ENCODE results near the gene COQ8A.

The COQ8A gene

DNA sequence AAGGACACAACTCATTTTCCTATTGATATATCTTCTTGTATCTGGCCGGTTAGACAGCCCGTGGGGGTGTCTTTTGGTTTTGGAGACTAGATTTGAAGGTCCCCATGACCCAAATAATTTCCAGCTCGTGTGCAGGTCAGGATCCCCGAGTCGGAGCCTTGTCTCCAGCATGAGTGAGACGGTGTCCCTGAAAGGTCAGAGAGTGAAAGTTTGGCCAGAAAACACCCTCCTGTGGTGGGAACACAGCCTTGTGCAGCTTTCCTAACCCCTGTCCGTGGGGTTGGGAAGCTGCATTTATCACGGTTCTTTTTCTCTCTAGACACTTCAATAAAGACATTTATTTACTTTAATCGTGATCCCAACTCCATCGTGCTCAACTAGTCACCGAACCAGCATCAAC, 17.6 kb downstream of the COQ8A start:
- Histone ChIP-seq H3K36me3 (ENCODE audit: control insufficient read depth in 1 of 2, insufficient read depth in 2 of 2, low read length in 2 of 2) (no peaks in the 10 kb centered on the region), H3K27me3 (ENCODE audit: insufficient read depth, low read length) (no peaks in the 10 kb centered on the region), H4K91ac (ENCODE audit: low read depth, low read length) (no peak overlapping the region), H4K8ac (ENCODE audit: low read depth, low read length) (no peak overlapping the region), H3K9me3 (ENCODE audit: insufficient read depth, low read depth, low read length) (peaks cover 14% of the 10 kb centered on the region), H2BK5ac (ENCODE audit: low read depth, low read length, poor library complexity) (no peak overlapping the region), H2AK5ac (ENCODE audit: low read length) (no peak overlapping the region), H3K4me3 (ENCODE audit: low read depth, low read length) (no peak overlapping the region), H2AFZ (ENCODE audit: insufficient read depth, low read length, poor library complexity) (no peak overlapping the region), H3K27ac (ENCODE audit: low read depth, low read length) (no peak overlapping the region), H3K4ac (ENCODE audit: low read depth, low read length) (no peak overlapping the region), H3K79me2 (ENCODE audit: control insufficient read depth, insufficient read depth, low read length, poor library complexity) (no peaks in the 10 kb centered on the region), H4K12ac (ENCODE audit: low read depth, low read length) (no peak overlapping the region), H3K23ac (ENCODE audit: low read length) (no peak overlapping the region), H3K79me1 (ENCODE audit: low read length) (no peaks in the 10 kb centered on the region), H3K18ac (ENCODE audit: low read length) (no peak overlapping the region), H3K4me2 (ENCODE audit: low read length) (no peak overlapping the region), H3K9ac (ENCODE audit: low read length) (no peak overlapping the region), H2BK12ac (ENCODE audit: low read length) (no peak overlapping the region), H3K4me1 (ENCODE audit: control insufficient read depth in 1 of 2, insufficient read depth in 2 of 2, low read length in 2 of 2) (no peaks in the 10 kb centered on the region), H2BK120ac (ENCODE audit: insufficient read depth, low read length, poor library complexity) (no peak overlapping the region), H3K14ac (ENCODE audit: low read length) (no peak overlapping the region)
- WGBS (ENCODE audit: extremely low coverage, insufficient coverage, insufficient read length), result no CpG with 5 or more reads among the region's 11 CpGs
- no peak for DNase-seq

DNA sequence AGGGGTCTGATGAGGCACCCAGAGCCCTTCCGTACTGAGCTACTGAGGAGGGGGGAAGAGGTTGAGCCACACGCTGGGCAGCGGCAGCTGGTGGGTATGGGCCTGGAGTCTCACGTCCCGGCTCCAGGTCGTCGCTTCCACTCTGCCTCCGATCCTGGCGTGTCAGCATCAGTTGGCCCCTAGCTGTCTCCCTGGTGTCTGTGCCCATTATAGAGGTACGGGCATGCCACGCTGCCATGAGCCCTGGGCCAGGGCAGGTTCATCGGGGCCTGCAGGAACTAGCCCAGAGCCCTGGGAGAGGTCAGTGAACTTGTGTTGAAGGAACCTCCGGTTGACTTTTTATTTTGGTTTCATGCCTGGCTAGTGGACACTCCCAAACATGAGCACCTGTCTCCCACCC, 18.2 kb downstream of the COQ8A start:
- H3K36me3 ChIP-seq (ENCODE audit: control insufficient read depth in 1 of 2, insufficient read depth in 2 of 2, low read length in 2 of 2), result no peaks in the 10 kb centered on the region
- H3K4ac ChIP-seq (ENCODE audit: low read depth, low read length), result no peak overlapping the region
- H3K79me2 ChIP-seq (ENCODE audit: control insufficient read depth, insufficient read depth, low read length, poor library complexity), result no peaks in the 10 kb centered on the region
- no peaks in the 10 kb centered on the region for H3K27me3 ChIP-seq (ENCODE audit: insufficient read depth, low read length)
- H3K4me1 ChIP-seq (ENCODE audit: control insufficient read depth in 1 of 2, insufficient read depth in 2 of 2, low read length in 2 of 2), result no peaks in the 10 kb centered on the region
- H3K9ac ChIP-seq (ENCODE audit: low read length), result no peak overlapping the region
- H4K91ac ChIP-seq (ENCODE audit: low read depth, low read length), result no peak overlapping the region
- H3K27ac ChIP-seq (ENCODE audit: low read depth, low read length), result no peak overlapping the region
- no peak overlapping the region for H4K8ac ChIP-seq (ENCODE audit: low read depth, low read length)
- H3K4me2 ChIP-seq (ENCODE audit: low read length), result no peak overlapping the region
- no peak overlapping the region for H2BK120ac ChIP-seq (ENCODE audit: insufficient read depth, low read length, poor library complexity)
- no CpG with 5 or more reads among the region's 13 CpGs for WGBS (ENCODE audit: extremely low coverage, insufficient coverage, insufficient read length)
- peaks cover 14% of the 10 kb centered on the region for H3K9me3 ChIP-seq (ENCODE audit: insufficient read depth, low read depth, low read length)
- H3K79me1 ChIP-seq (ENCODE audit: low read length), result no peaks in the 10 kb centered on the region
- H2BK12ac ChIP-seq (ENCODE audit: low read length), result no peak overlapping the region
- H4K12ac ChIP-seq (ENCODE audit: low read depth, low read length), result no peak overlapping the region
- H3K4me3 ChIP-seq (ENCODE audit: low read depth, low read length), result no peak overlapping the region
- H2AFZ ChIP-seq (ENCODE audit: insufficient read depth, low read length, poor library complexity), result no peak overlapping the region
- no peak overlapping the region for H3K23ac ChIP-seq (ENCODE audit: low read length)
- H2BK5ac ChIP-seq (ENCODE audit: low read depth, low read length, poor library complexity), result no peak overlapping the region
- H3K14ac ChIP-seq (ENCODE audit: low read length), result no peak overlapping the region
- no peak for DNase-seq
- H2AK5ac ChIP-seq (ENCODE audit: low read length), result no peak overlapping the region
- no peak overlapping the region for H3K18ac ChIP-seq (ENCODE audit: low read length)

DNA sequence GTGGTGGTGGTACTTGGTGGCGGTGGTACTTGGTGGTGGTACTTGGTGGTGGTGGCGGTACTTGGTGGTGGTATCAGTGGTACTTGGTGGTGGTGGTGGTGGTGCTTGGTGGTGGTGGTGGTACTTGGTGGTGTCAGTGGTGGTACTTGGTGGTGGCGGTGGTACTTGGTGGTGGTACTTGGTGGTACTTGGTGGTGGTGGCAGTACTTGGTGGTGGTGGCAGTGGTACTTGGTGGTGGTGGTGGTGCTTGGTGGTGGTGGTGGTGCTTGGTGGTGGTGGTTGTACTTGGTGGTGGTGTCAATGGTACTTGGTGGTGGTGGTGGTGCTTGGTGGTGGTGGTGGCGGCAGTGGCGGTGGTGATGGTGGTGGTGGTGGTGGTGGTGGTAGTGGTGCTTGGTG, 20.2 kb downstream of the COQ8A start:
- Histone ChIP-seq H4K91ac (ENCODE audit: low read depth, low read length) (no peak overlapping the region), H3K4me2 (ENCODE audit: low read length) (no peak overlapping the region)
- WGBS (ENCODE audit: extremely low coverage, insufficient coverage, insufficient read length), result no CpG with 5 or more reads among the region's 5 CpGs

DNA sequence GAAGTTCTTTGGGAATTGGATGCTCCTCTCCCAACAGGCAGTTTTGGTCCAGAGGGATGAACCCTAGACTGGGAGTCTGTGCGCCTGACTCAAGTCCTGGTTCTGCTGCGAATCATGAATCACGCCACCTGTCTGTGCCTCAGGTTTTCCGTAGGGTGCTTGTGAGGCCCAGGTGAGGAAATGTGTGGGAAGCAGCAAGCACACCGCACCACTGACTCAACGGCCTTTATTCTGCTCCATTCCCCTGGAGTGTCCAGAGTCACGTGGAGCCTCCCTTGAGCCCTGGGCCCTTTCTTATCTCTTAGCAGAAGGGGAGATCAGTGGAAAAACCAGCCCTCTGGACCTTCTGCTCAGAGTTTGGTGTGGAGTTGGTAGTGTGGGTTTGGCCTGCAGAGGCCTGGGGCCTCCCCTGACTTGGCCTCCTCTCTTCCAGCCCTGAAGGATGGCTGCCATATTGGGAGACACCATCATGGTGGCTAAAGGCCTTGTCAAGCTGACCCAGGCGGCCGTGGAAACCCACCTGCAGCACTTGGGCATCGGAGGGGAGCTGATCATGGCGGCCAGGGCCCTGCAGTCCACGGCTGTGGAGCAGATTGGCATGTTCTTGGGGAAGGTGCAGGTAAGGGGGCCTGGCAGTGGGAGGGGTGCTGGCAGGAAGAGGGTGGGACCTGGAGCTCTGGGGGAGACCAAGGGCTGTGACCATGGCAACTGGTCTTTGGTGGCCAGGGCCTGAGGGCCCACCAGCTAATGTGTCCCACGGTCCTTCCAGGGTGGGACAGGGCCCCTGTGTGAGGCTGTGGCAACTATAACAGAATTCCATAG, 21.1 kb downstream of the COQ8A start:
- H4K91ac ChIP-seq (ENCODE audit: low read depth, low read length), result no peak overlapping the region

More for the DNA sequence above, 20.2 kb downstream of the COQ8A start:
- no peak overlapping the region for H2BK5ac ChIP-seq (ENCODE audit: low read depth, low read length, poor library complexity)
- no peak overlapping the region for H3K23ac ChIP-seq (ENCODE audit: low read length)
- H4K8ac ChIP-seq (ENCODE audit: low read depth, low read length), result no peak overlapping the region
- no peak overlapping the region for H3K9ac ChIP-seq (ENCODE audit: low read length)
- H2AK5ac ChIP-seq (ENCODE audit: low read length), result no peak overlapping the region
- no peak overlapping the region for H3K14ac ChIP-seq (ENCODE audit: low read length)
- no peaks in the 10 kb centered on the region for H3K79me2 ChIP-seq (ENCODE audit: control insufficient read depth, insufficient read depth, low read length, poor library complexity)
- H3K27ac ChIP-seq (ENCODE audit: low read depth, low read length), result no peak overlapping the region
- no peak overlapping the region for H4K12ac ChIP-seq (ENCODE audit: low read depth, low read length)
- H3K36me3 ChIP-seq (ENCODE audit: control insufficient read depth in 1 of 2, insufficient read depth in 2 of 2, low read length in 2 of 2), result no peaks in the 10 kb centered on the region
- no peaks in the 10 kb centered on the region for H3K27me3 ChIP-seq (ENCODE audit: insufficient read depth, low read length)
- H3K9me3 ChIP-seq (ENCODE audit: insufficient read depth, low read depth, low read length), result peaks cover 10% of the 10 kb centered on the region
- no peak overlapping the region for H2BK120ac ChIP-seq (ENCODE audit: insufficient read depth, low read length, poor library complexity)
- no peak overlapping the region for H3K18ac ChIP-seq (ENCODE audit: low read length)
- no peaks in the 10 kb centered on the region for H3K79me1 ChIP-seq (ENCODE audit: low read length)
- no peak overlapping the region for H3K4ac ChIP-seq (ENCODE audit: low read depth, low read length)
- H2AFZ ChIP-seq (ENCODE audit: insufficient read depth, low read length, poor library complexity), result no peak overlapping the region
- no peak for DNase-seq
- no peak overlapping the region for H2BK12ac ChIP-seq (ENCODE audit: low read length)
- H3K4me3 ChIP-seq (ENCODE audit: low read depth, low read length), result peak overlapping the region; percentile 19
- H3K4me1 ChIP-seq (ENCODE audit: control insufficient read depth in 1 of 2, insufficient read depth in 2 of 2, low read length in 2 of 2), result no peaks in the 10 kb centered on the region

More for the DNA sequence above, 21.1 kb downstream of the COQ8A start:
- H2AK5ac ChIP-seq (ENCODE audit: low read length), result no peak overlapping the region
- H3K9ac ChIP-seq (ENCODE audit: low read length), result no peak overlapping the region
- no peak overlapping the region for H2AFZ ChIP-seq (ENCODE audit: insufficient read depth, low read length, poor library complexity)
- no peak overlapping the region for H3K27ac ChIP-seq (ENCODE audit: low read depth, low read length)
- no peak overlapping the region for H4K8ac ChIP-seq (ENCODE audit: low read depth, low read length)
- no peak overlapping the region for H2BK5ac ChIP-seq (ENCODE audit: low read depth, low read length, poor library complexity)
- H4K12ac ChIP-seq (ENCODE audit: low read depth, low read length), result no peak overlapping the region
- H2BK12ac ChIP-seq (ENCODE audit: low read length), result no peak overlapping the region
- no peaks in the 10 kb centered on the region for H3K27me3 ChIP-seq (ENCODE audit: insufficient read depth, low read length)
- H3K4ac ChIP-seq (ENCODE audit: low read depth, low read length), result no peak overlapping the region
- H3K9me3 ChIP-seq (ENCODE audit: insufficient read depth, low read depth, low read length), result peaks cover 10% of the 10 kb centered on the region
- H3K36me3 ChIP-seq (ENCODE audit: control insufficient read depth in 1 of 2, insufficient read depth in 2 of 2, low read length in 2 of 2), result no peaks in the 10 kb centered on the region
- H3K79me2 ChIP-seq (ENCODE audit: control insufficient read depth, insufficient read depth, low read length, poor library complexity), result no peaks in the 10 kb centered on the region
- no peak for DNase-seq
- H3K23ac ChIP-seq (ENCODE audit: low read length), result no peak overlapping the region
- H2BK120ac ChIP-seq (ENCODE audit: insufficient read depth, low read length, poor library complexity), result no peak overlapping the region
- no CpG with 5 or more reads among the region's 13 CpGs for WGBS (ENCODE audit: extremely low coverage, insufficient coverage, insufficient read length)
- H3K4me3 ChIP-seq (ENCODE audit: low read depth, low read length), result no peak overlapping the region
- H3K14ac ChIP-seq (ENCODE audit: low read length), result no peak overlapping the region
- H3K4me2 ChIP-seq (ENCODE audit: low read length), result no peak overlapping the region
- no peak overlapping the region for H3K18ac ChIP-seq (ENCODE audit: low read length)
- no peaks in the 10 kb centered on the region for H3K4me1 ChIP-seq (ENCODE audit: control insufficient read depth in 1 of 2, insufficient read depth in 2 of 2, low read length in 2 of 2)
- H3K79me1 ChIP-seq (ENCODE audit: low read length), result no peaks in the 10 kb centered on the region

Measured in trophoblast cell (in vitro differentiated cells and primary cell).